ENCODE measurements around the gene RFESD.

RFESD gene

DNA sequence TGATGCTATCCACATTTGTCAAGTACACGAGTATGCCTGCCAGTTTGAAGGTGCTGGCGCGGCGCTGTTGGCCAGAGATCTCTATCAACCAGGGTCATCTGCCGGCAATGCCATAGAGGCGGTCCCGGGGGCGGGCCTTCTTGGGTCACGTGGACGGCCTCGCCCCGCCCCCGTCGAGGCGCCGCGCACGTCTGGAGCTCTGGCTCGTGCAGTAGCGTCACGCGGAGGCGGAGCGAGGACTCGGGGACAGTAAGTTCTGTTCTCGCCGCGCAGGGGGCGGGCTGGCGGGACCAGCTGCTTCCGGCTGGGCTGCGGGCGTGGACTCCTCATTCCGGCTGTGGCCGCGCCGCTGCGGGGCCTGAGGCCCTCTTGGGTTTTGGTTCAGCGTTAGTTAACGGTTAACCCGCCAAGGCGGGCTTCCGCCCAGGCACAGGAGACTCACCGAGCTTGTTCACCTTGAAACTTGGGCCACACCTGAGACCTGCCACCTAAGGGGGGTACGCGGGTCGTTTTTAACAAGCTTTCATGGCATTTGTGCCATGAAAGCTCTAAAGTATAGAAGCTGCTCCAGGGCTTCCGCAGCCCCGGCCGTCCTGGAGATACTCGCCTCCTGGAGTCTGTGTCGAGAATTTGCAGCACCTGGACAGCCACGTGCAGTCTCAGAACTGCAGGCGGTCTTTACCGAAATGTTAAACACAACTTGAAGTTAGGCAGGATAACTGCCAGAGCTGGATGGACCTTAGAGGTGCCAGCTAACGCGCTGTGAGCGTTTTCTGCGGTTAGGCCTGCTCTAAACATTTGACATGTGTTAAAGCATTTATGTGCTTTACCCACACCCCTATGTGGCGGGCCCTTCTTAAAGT is at the start of gene RFESD:
RFESD (plus strand) TSS at position 209 of the 863 bp plus-strand sequence. CDS start 5,495 bp downstream, outside the sequence.
- peak; percentile 97 for DNase-seq (ENCODE audit: low read depth)

GRCh38 chr5:95599252-95599651 is 47.3 kb upstream of the RFESD start:
- no peak for DNase-seq (ENCODE audit: low read depth)

GRCh38 chr5:95600557-95600956 is 46.0 kb upstream of the RFESD start:
- DNase-seq (ENCODE audit: low read depth), result peak; percentile 86

GRCh38 chr5:95605786-95606185 is 40.8 kb upstream of the RFESD start:
- no peak for DNase-seq (ENCODE audit: low read depth)

- DNase-seq (ENCODE audit: low read depth), result no peak
Measured at GRCh38 chr5:95606419-95606818, 40.2 kb upstream of the RFESD start.

GRCh38 chr5:95609711-95610110 is 36.9 kb upstream of the RFESD start:
- no peak for DNase-seq (ENCODE audit: low read depth)

GRCh38 chr5:95610546-95610945 is 36.0 kb upstream of the RFESD start:
- DNase-seq (ENCODE audit: low read depth), result peak; percentile 32

DNA sequence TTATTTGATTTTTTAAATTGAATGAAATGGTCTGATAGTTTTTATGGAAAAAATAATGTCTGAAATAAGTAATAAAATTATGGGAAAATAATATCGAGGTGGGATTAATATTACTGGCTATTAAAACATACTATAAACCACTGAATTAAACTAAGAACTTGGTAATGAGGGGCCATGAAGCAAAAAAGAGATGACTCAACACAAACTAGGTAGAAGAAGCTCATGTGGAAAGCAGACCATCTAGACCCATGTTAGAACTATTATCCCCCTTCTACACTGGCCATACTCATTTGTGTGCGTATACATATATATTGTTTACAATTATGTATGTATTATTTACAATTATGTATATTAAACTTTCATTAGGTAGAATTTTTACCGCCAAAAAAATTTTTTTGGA is 35.2 kb upstream of the RFESD start:
- DNase-seq (ENCODE audit: low read depth), result no peak

- DNase-seq (ENCODE audit: low read depth), result no peak
Measured at GRCh38 chr5:95613514-95613913, 33.1 kb upstream of the RFESD start.

GRCh38 chr5:95615164-95615467 is 31.5 kb upstream of the RFESD start:
- no peak for DNase-seq (ENCODE audit: low read depth)

GRCh38 chr5:95617057-95617456 is 29.5 kb upstream of the RFESD start:
- peak; percentile 35 for DNase-seq (ENCODE audit: low read depth)

GRCh38 chr5:95619096-95619495 is 27.5 kb upstream of the RFESD start:
- DNase-seq (ENCODE audit: low read depth), result no peak

DNA sequence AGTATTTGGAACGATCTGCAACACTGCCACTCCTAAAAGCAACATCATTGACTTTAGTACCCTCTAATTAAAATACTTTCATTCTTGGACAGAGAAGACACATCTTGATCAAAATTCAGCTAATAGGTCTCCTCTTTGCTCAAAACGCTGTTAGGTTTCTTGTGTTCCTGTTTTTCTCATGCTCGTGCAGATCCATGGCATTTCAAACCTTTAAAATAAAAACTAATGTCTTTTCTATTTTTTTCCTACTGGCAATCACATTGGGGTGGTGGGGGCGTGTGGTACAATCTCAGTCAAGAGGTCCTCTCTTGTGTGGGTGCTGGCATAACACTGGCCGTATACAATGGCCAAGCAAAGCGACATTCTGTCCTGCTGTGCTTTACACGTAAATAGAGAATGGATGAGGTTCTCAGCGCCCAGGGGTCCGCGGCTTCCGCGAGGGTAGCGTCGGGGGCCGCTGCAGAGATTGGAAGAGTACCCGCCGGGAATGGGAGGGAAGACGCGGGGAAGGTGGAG is 27.0 kb upstream of the RFESD start:
- DNase-seq (ENCODE audit: low read depth), result no peak

- peak; percentile 58 for DNase-seq (ENCODE audit: low read depth)
Measured at GRCh38 chr5:95620030-95620869, 26.3 kb upstream of the RFESD start, which contains the start of gene GPR150. Gene GPR150, plus strand, starts transcription at chr5:95620087. Its CDS starts 189 bp downstream, at chr5:95620276.

- peak; percentile 46 for DNase-seq (ENCODE audit: low read depth)
Measured at GRCh38 chr5:95620870-95621838, 25.4 kb upstream of the RFESD start.

GRCh38 chr5:95621839-95622629 is 24.5 kb upstream of the RFESD start:
- no peak for DNase-seq (ENCODE audit: low read depth)

- no peak for DNase-seq (ENCODE audit: low read depth)
Measured at GRCh38 chr5:95623706-95624105, 22.9 kb upstream of the RFESD start.

DNA sequence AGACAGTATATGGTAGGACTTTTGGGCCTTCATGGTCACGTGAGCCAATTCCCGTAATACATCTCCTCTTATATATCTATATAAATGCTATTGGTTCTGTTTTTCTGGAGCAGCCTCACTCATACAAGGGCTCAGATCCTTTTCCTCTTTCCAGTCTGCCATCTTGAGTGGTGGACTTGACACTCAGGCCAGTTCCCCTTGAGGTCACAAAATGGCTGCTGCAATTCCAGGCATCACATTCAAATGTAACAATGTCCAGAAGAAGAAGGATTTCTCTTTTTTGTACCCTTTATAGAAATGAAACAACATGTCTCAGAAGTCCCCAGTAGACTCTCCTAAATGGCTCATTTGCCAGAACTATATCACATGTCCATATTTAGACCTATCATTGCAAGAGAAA is 22.2 kb upstream of the RFESD start:
- DNase-seq (ENCODE audit: low read depth), result no peak

DNA sequence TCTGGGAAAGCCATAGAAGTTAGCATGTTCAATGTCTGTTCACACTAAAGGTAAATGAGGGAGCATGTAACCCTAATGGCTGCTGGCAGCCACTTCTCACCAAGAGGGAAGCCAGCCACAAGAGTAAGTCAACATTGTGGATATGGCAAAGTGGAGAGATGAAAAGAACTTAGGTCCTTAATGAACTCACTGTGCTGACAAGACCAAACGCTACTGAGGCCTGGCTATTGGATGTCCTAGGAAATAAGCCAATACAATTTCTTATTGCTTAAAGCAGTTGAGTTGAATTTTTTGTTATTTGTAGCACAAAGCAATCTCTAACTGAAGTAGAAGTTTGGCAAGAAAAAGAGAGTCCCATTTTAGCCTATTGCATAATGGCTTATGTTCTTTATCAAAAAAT is 19.9 kb upstream of the RFESD start:
- no peak for DNase-seq (ENCODE audit: low read depth)

DNA sequence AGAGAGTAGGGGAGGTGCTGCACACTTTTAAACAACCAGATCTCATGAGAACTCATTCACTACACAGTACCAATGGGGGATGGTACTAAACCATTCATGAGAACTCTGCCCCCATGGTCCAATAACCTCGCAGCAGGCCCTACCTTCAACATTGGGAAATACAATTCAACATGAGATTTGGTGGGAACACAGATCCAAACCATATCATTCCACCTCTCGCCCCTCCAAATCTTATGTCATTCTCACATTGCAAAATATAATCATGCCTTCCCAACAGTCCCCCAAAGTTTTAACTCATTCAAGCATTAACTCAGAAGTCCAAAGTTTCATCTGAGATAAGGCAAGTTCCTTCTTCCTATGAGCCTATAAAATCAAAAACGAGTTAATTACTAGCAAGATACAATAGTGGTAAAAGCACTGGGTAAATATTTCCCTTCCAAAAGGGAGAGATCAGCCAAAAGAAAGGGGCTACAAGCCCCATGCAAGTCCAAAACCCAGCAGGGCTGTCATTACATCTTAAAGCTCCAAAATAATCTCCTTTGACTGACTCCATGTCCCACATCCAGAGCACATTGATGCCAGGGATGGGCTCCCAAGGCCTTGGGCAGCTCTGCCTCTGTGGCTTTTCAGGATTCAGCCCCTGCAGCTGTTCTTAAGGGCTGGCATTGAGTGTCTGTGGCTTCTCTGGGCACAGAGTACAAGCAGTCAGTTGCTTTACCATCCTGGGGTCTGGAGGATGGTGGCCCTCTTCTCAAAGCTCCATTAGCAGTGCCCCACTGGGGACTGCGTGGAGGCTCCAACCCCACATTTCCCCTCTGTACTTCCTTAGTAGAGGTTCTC is 18.4 kb upstream of the RFESD start:
- no peak for DNase-seq (ENCODE audit: low read depth)
